ENCODE results near the gene FER1L5. TPM values are rescaled to one million over a fixed set of nuclear protein-coding genes. Genes with fewer than 3 reads are reported as not detected.

The FER1L5 gene
- total RNA-seq, 1 experiment from 2014 or later = 0.91 TPM

DNA sequence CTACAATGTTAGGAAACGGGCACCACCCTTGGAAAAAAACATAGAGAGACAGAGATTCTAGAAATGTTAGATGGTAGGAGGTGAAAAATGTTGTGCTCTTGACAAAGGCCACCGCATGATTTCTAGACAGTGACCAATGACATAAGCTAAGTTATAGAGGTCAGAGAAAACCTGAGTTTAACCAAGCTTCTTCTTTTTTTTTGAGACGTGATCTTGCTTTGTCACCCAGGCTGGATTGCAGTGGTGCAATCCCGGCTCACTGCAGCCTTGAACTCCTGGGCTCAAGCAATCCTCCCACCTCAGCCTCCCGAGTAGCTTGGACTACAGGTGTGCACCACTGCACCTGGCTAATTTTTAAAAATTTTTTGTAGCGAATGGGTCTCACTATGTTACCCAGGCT, 13.0 kb downstream of the FER1L5 start:
- H3K9me2 ChIP-seq (ENCODE audit: insufficient read depth) = no peaks in the 10 kb centered on the region
- H3K9ac ChIP-seq (ENCODE audit: low read length) = no peak overlapping the region
- RAD21 ChIA-PET (ENCODE audit: low non-redundant PET in 1 of 2, low total read pairs in 2 of 2, uncharacterized antibody in 2 of 2, unreplicated experiment in 2 of 2) = no interaction called here
- no peak for DNase-seq (ENCODE audit: low read depth, low spot score)
- H3K27ac ChIP-seq (ENCODE audit: low read depth, low read length) = no peak overlapping the region
- CTCF ChIA-PET = no interaction called here
- ATAC-seq = no peak
- no TSS peak for BruUV-seq (replicated peaks)
- no peak overlapping the region for H2AFZ ChIP-seq (ENCODE audit: low read depth, low read length, poor library complexity, severe bottlenecking)
- no peaks in the 10 kb centered on the region for H3K9me3 ChIP-seq (ENCODE audit: control insufficient read depth in 1 of 2, insufficient read depth in 1 of 2, low read depth in 1 of 2, low read length in 2 of 2)
- H3K4me3 ChIP-seq (replicated peaks in 1 of 2; ENCODE audit: low read depth in 1 of 2, low read length in 2 of 2) = no peak overlapping the region
- no peaks in the 10 kb centered on the region for H3K4me1 ChIP-seq (ENCODE audit: control insufficient read depth in 1 of 2, insufficient read depth in 2 of 2, low read length in 2 of 2)
- intact Hi-C loops (cut with micrococcal nuclease) = no loop called here
- TF ChIP-seq ZNF274 (IDR thresholded peaks at IDR 0.05; ENCODE audit: low read depth, low read length) (no peak), JUND (IDR thresholded peaks at IDR 0.05) (no peak), EZH2 (IDR thresholded peaks at IDR 0.05) (no peak), YY1 (IDR thresholded peaks at IDR 0.05; ENCODE audit: extremely low read depth, insufficient replicate concordance, low read depth, low read length) (no peak), EZH2phosphoT487 (IDR thresholded peaks at IDR 0.05; ENCODE audit: borderline replicate concordance) (no peak), FOSL1 (IDR thresholded peaks at IDR 0.05; ENCODE audit: low read depth) (no peak), ZFX (IDR thresholded peaks at IDR 0.05) (no peak), RAD21 (IDR thresholded peaks at IDR 0.05; ENCODE audit: low read depth) (no peak), SRF (IDR thresholded peaks at IDR 0.05; ENCODE audit: low read depth) (no peak), POLR2AphosphoS5 (IDR thresholded peaks at IDR 0.05; ENCODE audit: low read depth, low read length) (no peak), ELF1 (IDR thresholded peaks at IDR 0.05; ENCODE audit: borderline replicate concordance, low read depth) (no peak), EGR1 (IDR thresholded peaks at IDR 0.05; ENCODE audit: low read depth) (no peak), SIN3A (IDR thresholded peaks at IDR 0.05; ENCODE audit: low read depth) (no peak), CBX3 (IDR thresholded peaks at IDR 0.05; ENCODE audit: low read depth) (no peak), TCF7L2 (IDR thresholded peaks at IDR 0.05; ENCODE audit: borderline replicate concordance, extremely low read depth, insufficient read depth, insufficient read length) (no peak)
- TF ChIP-seq, protein P1, sequence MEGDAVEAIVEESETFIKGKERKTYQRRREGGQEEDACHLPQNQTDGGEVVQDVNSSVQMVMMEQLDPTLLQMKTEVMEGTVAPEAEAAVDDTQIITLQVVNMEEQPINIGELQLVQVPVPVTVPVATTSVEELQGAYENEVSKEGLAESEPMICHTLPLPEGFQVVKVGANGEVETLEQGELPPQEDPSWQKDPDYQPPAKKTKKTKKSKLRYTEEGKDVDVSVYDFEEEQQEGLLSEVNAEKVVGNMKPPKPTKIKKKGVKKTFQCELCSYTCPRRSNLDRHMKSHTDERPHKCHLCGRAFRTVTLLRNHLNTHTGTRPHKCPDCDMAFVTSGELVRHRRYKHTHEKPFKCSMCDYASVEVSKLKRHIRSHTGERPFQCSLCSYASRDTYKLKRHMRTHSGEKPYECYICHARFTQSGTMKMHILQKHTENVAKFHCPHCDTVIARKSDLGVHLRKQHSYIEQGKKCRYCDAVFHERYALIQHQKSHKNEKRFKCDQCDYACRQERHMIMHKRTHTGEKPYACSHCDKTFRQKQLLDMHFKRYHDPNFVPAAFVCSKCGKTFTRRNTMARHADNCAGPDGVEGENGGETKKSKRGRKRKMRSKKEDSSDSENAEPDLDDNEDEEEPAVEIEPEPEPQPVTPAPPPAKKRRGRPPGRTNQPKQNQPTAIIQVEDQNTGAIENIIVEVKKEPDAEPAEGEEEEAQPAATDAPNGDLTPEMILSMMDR (IDR thresholded peaks at IDR 0.05 in 2 of 3, conservative IDR thresholded peaks at IDR 0.05 in 1 of 3; ENCODE audit: borderline replicate concordance in 1 of 3, insufficient read depth in 1 of 3, low read depth in 2 of 3, low read length in 2 of 3) = no peak
- TF ChIP-seq, protein P2, sequence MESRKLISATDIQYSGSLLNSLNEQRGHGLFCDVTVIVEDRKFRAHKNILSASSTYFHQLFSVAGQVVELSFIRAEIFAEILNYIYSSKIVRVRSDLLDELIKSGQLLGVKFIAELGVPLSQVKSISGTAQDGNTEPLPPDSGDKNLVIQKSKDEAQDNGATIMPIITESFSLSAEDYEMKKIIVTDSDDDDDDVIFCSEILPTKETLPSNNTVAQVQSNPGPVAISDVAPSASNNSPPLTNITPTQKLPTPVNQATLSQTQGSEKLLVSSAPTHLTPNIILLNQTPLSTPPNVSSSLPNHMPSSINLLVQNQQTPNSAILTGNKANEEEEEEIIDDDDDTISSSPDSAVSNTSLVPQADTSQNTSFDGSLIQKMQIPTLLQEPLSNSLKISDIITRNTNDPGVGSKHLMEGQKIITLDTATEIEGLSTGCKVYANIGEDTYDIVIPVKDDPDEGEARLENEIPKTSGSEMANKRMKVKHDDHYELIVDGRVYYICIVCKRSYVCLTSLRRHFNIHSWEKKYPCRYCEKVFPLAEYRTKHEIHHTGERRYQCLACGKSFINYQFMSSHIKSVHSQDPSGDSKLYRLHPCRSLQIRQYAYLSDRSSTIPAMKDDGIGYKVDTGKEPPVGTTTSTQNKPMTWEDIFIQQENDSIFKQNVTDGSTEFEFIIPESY (IDR thresholded peaks at IDR 0.05; ENCODE audit: extremely low read depth, insufficient replicate concordance, low read length) = no peak
- TF ChIP-seq, protein P3, sequence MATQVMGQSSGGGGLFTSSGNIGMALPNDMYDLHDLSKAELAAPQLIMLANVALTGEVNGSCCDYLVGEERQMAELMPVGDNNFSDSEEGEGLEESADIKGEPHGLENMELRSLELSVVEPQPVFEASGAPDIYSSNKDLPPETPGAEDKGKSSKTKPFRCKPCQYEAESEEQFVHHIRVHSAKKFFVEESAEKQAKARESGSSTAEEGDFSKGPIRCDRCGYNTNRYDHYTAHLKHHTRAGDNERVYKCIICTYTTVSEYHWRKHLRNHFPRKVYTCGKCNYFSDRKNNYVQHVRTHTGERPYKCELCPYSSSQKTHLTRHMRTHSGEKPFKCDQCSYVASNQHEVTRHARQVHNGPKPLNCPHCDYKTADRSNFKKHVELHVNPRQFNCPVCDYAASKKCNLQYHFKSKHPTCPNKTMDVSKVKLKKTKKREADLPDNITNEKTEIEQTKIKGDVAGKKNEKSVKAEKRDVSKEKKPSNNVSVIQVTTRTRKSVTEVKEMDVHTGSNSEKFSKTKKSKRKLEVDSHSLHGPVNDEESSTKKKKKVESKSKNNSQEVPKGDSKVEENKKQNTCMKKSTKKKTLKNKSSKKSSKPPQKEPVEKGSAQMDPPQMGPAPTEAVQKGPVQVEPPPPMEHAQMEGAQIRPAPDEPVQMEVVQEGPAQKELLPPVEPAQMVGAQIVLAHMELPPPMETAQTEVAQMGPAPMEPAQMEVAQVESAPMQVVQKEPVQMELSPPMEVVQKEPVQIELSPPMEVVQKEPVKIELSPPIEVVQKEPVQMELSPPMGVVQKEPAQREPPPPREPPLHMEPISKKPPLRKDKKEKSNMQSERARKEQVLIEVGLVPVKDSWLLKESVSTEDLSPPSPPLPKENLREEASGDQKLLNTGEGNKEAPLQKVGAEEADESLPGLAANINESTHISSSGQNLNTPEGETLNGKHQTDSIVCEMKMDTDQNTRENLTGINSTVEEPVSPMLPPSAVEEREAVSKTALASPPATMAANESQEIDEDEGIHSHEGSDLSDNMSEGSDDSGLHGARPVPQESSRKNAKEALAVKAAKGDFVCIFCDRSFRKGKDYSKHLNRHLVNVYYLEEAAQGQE (IDR thresholded peaks at IDR 0.05; ENCODE audit: low read depth) = no peak
- TF ChIP-seq, protein P4, sequence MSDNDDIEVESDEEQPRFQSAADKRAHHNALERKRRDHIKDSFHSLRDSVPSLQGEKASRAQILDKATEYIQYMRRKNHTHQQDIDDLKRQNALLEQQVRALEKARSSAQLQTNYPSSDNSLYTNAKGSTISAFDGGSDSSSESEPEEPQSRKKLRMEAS (IDR thresholded peaks at IDR 0.05) = no peak
- POLR2A ChIA-PET = no interaction called here
- H3K36me3 ChIP-seq (ENCODE audit: control insufficient read depth in 1 of 2, insufficient read depth in 2 of 2, low read length in 2 of 2) = no peaks in the 10 kb centered on the region
- no peaks in the 10 kb centered on the region for H4K20me1 ChIP-seq (ENCODE audit: insufficient read depth)
- H3K79me2 ChIP-seq (ENCODE audit: insufficient read depth, low read length) = no peaks in the 10 kb centered on the region
- no peak overlapping the region for H3K4me2 ChIP-seq (ENCODE audit: low read length)
- H3K27me3 ChIP-seq (ENCODE audit: insufficient read depth, low read length) = no peaks in the 10 kb centered on the region
